CD4-positive, alpha-beta T cell treated with Interleukin-4 for 4 hours (primary cell): ENCODE data around the gene NRM.
"Not testable (repeated sequence)": the region's sequence is repeated elsewhere in the genome, so short reads cannot be mapped to it uniquely, and the experiment has no call there.

ENCODE experiments used
- DNase-seq: peaks from one replicate; pipeline ENCODE4 v3.0.0-alpha.2; 2020

The NRM gene

DNA sequence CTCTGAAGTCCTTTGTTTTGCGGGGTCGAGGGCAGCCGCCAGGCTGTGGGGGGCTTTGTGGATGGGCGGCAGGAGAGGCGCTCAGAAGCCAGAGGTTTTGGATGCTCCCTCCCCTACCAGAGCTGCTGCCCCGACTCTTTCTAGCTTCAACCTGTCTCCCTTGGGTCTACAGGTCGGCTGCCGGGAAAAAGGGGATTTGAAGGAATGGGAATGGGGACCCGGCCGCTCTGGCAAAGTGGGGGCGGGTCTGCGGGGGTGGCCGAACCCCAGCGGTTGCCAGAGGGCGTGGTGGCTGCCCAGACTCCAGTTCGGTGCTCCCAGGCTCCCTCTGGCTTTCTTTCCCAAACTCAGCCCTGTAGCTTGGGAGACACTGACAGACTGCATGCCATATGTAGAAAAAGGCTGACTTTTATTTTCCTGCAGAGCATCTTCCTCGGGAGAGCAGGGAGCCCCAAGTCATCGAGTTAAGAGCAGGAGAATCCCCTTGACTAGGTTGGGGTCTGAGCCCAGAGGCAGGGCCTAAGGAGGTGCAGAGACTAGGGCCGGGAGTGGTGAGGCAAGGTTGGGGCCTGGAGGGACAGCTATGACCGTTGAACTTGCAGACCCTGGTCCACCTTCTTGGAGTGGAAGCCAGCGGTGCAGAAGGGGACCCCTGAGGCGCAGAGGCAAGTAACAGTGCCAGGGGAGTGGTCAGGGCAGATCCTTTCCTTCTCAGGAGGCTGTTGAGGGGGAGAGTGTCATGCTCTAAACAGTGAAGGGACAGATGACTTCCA lies 2.9 kb downstream of the NRM start:
- no peak for DNase-seq

- peak; percentile 76 for DNase-seq
Observed at GRCh38 chr6:30686908-30687658, 3.7 kb downstream of the NRM start.

DNA sequence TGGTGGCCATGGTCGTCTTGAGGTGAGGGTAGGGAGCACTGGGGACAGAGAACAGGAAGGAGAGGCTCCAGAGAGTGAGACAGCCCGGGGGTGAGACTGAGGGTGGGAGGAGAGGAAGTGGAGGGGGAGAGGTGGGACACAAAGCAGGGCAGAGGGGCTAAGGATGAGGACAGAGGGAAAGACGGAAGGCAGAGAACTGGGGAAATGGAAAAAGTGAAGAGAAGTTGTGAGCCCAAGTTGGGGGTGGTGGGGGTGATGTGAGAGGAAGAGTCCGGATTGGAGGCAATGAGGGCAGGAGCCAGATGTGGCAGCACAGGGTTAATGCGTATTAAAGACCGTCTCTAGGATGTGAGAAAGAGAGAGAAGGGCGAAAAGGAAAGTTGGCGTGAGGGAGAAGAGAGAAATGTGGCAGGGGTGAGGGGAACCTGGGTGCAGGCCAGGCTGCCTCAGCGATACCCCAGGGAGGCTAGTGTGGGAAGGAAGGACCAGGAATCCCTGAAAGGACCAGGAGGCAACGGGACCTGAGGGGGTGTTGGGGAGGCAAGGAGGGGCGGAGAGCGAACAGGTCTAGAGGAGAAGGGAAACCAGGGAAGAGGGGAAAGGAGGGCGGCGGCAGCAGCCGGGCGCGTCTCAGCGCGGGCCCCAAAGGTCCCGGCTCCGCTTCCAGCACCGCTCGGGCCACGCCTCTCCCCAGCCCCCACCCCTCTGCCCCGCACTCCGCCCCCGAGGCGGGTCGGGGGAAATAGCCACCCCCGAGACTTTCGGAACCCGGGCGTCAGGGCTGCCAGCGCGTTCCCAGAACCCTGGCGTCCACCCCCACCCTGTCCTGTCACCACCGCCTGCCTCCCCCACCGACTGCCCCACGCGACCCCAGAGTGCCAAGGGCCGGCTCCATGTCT lies 4.5 kb downstream of the NRM start, which contains the start of gene PPP1R18:
Gene PPP1R18 (minus strand): TSS at position 637 of the 899 bp plus-strand sequence. CDS start 627 bp downstream, at position 10.
- DNase-seq: peak; percentile 74

DNA sequence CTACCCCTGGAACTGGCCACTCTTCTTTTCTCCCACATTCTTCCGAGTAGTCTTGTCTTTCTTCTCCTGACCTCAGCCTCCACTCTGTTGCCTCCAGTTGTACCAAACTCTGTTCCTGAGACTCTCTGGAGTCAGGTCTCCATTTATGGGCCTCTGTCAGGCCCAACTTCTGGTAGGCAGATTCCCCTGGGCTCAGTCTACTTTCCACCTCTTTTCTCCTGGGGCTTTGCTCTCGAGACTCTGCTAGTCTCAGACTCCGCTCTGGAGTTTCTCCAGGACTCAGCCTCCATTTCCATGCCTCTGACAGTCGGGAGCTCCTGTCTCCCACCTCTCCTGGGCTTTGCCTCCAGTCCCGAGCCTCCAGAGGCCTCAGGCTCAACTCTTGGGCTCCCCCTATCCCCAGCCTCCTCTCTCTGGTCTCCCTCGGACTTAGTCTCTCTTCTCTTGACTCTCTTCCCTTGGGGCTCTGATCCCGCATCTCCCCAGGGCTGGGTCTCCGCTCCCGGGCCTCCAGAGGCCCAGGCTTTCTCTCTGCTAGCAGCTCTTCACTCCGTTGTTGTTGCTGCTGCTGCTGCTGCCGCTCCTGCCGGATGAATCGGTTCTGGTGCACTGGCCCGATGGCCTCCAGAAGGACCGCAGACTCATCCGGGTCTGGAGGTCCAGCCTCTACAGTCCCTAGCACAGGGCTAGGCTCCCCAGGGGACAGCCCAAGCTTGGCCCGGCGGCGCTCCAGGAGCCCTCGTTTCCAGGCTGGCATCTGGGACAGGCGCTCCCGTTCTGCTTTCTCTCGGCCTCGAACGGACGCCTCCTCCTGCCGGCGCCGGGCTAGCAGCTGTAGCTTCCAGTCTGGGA lies 5.4 kb downstream of the NRM start:
- DNase-seq: peak; percentile 22

DNA sequence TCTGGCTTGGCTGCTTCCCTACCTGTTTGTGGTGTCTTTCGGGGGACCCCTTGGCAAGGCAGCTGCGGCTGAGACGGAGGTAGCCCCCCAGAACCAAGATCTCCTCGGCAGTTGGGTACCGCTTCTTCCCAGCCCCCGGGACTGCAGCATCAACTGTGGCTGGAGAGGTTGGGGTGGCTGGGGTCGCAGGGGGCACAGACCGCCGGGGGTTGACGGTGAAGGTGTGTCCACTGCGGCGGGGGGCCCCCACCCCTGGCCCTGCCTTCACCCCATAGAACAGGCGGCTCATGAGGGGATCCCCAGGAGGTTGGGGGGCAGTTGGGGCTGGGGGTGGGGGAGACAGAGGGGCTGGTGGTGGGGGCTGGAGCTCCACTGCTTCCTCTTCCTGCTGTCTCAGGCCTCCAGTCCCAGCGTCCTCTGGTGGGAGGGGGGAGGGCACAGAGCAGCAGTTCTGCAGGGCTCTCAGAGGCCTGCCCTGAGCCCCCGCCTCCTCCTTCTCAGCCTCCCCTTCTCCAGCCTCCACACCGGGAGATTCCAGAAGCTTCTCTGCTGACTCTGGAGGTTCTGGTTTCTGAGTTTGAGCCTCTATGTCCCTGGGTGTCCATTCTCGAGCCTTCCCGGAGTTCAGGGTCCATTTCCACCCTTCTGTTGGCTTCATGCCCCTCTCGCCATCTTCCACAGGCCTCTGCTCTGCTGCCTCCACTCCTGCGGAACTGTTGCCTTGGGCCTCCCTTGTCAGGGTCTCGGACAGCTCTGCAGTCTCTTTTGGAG lies 6.2 kb downstream of the NRM start:
- peak; percentile 59 for DNase-seq

DNA sequence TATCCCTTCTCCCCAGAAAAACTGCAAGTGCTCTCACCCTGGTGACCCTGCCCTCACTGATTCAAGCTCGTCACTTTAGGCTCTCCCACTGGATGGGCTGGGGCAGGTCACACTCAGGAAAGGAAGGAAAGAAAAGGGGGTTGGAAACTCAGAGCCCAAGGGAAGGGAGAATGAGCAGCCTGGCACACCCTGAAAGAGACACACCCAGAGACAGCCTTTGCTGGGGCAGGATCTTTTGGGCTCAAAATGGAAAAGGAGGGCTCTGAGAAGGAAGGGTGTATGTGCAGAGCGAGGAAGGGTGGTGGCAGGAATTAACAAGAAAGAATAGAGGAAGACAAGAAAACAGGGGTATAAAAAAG lies 6.8 kb downstream of the NRM start:
- no peak for DNase-seq

- no peak for DNase-seq
Observed at GRCh38 chr6:30683183-30683979, 7.4 kb downstream of the NRM start.

DNA sequence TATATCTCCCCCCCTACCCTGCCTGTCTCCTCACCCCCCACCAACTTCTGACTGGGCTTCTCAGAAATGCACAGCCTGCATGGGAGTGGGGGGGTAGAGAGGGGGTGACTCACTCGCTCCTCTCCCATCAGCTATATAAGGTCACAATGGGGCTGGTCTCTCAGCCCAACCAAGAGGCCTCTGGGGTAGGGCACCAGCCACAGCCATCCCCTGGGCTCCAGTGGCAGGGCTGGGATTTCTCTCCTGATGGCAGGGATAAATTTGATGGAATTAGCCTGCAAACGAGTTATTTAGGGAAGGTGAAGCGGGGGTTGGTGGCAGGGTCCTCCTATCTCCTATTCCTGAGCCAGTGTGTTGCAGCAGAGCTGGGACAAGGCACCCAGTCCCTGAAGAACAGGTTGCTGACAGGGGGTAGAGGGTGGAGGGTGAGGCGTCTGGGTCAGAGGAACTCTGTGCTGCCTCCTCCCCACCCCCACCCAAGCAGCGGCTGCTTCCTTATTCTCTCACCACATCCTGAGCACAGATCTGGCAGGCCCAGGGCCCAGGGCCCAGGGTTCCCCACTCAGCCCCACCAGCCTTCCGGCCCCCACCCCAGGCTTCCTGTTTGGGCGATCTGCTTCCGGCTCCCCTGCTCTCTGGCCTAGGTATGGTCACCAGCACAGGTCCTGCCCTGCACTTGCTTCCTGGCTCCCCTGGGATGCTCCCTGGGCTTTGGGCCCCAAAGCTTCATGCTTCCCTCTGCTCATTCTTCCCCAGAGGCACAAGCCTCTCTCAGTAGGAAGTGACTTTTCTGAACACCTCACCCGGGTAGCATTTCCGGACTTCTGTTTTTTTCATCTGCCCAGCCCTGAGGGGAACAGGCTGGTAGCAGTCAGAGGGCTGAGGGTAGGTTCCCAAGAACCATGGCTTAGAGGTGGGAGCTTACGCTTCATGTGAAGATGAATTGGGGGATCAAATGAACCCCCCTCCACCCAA lies 8.4 kb downstream of the NRM start:
- DNase-seq: peak; percentile 90

GRCh38 chr6:30681766-30682142 lies 9.0 kb downstream of the NRM start:
- DNase-seq: no peak

- DNase-seq: no peak
Observed at GRCh38 chr6:30679765-30680535, 10.8 kb downstream of the NRM start.

GRCh38 chr6:30678964-30679726 lies 11.6 kb downstream of the NRM start:
- DNase-seq: peak; percentile 87

GRCh38 chr6:30676660-30677285 lies 14.0 kb downstream of the NRM start:
- DNase-seq: no peak

GRCh38 chr6:30672445-30673253 lies 18.1 kb downstream of the NRM start, which contains the start of gene DHX16:
Gene DHX16 (minus strand): TSS chr6:30673006. CDS start chr6:30672841, 165 bp downstream.
- DNase-seq: peak; percentile 96

GRCh38 chr6:30670760-30671527 lies 19.8 kb downstream of the NRM start:
- DNase-seq: no peak

DNA sequence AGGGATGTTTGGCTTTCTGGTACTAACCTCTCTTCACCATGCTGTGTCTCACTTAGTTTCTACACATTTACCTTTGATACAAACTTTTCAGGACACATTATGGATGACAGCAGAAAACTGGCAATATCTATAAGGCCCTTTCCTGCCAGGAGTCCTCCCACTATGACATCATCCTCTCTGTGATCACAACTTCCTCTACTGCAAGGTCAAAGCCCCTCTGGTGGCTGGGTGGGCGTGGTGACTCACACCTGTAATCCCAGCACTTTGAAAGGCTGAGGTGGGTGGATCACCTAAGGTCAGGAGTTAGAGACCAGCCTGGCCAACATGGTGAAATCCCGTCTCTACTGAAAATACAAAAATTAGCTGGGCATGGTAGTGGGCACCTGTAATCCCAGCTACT lies 24.5 kb downstream of the NRM start:
- DNase-seq: not testable (repeated sequence)
